Measurements from ENCODE around the gene NR6A1.

NR6A1 gene

GRCh38 chr9:124521142-124521541 is 250.0 kb downstream of the NR6A1 start:
- TF ChIP-seq CTCF (conservative IDR thresholded peaks at IDR 0.05; ENCODE audit: low read depth, low read length) = no peak
- H3K79me2 ChIP-seq (ENCODE audit: insufficient read depth, low read depth) = no peaks in the 10 kb centered on the region
- no peak overlapping the region for H3K4me3 ChIP-seq (IDR thresholded peaks at IDR 0.05; ENCODE audit: insufficient read depth, low read depth, low read length)
- H3K27me3 ChIP-seq (ENCODE audit: insufficient read depth, low read depth) = no peaks in the 10 kb centered on the region
- no peak overlapping the region for H3K27ac ChIP-seq
- H2AFZ ChIP-seq (ENCODE audit: low read depth) = no peak overlapping the region
- H3K36me3 ChIP-seq (ENCODE audit: insufficient read depth) = no peaks in the 10 kb centered on the region
- H3K4me1 ChIP-seq (ENCODE audit: low read depth, poor library complexity, severe bottlenecking) = no peaks in the 10 kb centered on the region
- H3K9ac ChIP-seq = no peak overlapping the region
- no peak overlapping the region for H3K4me2 ChIP-seq
- no peaks in the 10 kb centered on the region for H4K20me1 ChIP-seq (ENCODE audit: insufficient read depth)

- no peaks in the 10 kb centered on the region for H3K36me3 ChIP-seq (ENCODE audit: insufficient read depth)
- H3K4me2 ChIP-seq = no peak overlapping the region
- no peaks in the 10 kb centered on the region for H4K20me1 ChIP-seq (ENCODE audit: insufficient read depth)
- no peak overlapping the region for H3K27ac ChIP-seq
- no peaks in the 10 kb centered on the region for H3K79me2 ChIP-seq (ENCODE audit: insufficient read depth, low read depth)
- H3K27me3 ChIP-seq (ENCODE audit: insufficient read depth, low read depth) = no peaks in the 10 kb centered on the region
- H3K9ac ChIP-seq = no peak overlapping the region
- H3K4me3 ChIP-seq (IDR thresholded peaks at IDR 0.05; ENCODE audit: insufficient read depth, low read depth, low read length) = no peak overlapping the region
- H3K4me1 ChIP-seq (ENCODE audit: low read depth, poor library complexity, severe bottlenecking) = no peaks in the 10 kb centered on the region
- no peak overlapping the region for H2AFZ ChIP-seq (ENCODE audit: low read depth)
- TF ChIP-seq CTCF (conservative IDR thresholded peaks at IDR 0.05; ENCODE audit: low read depth, low read length) = no peak
Observed at GRCh38 chr9:124520206-124520596, 250.9 kb downstream of the NR6A1 start.

GRCh38 chr9:124518116-124518515 is 253.0 kb downstream of the NR6A1 start:
- Histone ChIP-seq H3K4me1 (ENCODE audit: low read depth, poor library complexity, severe bottlenecking) (no peaks in the 10 kb centered on the region), H3K4me3 (IDR thresholded peaks at IDR 0.05; ENCODE audit: insufficient read depth, low read depth, low read length) (no peak overlapping the region), H3K27ac (no peak overlapping the region), H3K79me2 (ENCODE audit: insufficient read depth, low read depth) (no peaks in the 10 kb centered on the region), H3K4me2 (no peak overlapping the region), H4K20me1 (ENCODE audit: insufficient read depth) (no peaks in the 10 kb centered on the region), H3K36me3 (ENCODE audit: insufficient read depth) (no peaks in the 10 kb centered on the region), H3K9ac (no peak overlapping the region), H3K27me3 (ENCODE audit: insufficient read depth, low read depth) (no peaks in the 10 kb centered on the region), H2AFZ (ENCODE audit: low read depth) (no peak overlapping the region)
- TF ChIP-seq CTCF (conservative IDR thresholded peaks at IDR 0.05; ENCODE audit: low read depth, low read length) = no peak

GRCh38 chr9:124517600-124517999 is 253.5 kb downstream of the NR6A1 start:
- H3K9ac ChIP-seq = no peak overlapping the region
- no peak overlapping the region for H3K4me3 ChIP-seq (IDR thresholded peaks at IDR 0.05; ENCODE audit: insufficient read depth, low read depth, low read length)
- no peaks in the 10 kb centered on the region for H4K20me1 ChIP-seq (ENCODE audit: insufficient read depth)
- no peak overlapping the region for H3K4me2 ChIP-seq
- H3K36me3 ChIP-seq (ENCODE audit: insufficient read depth) = no peaks in the 10 kb centered on the region
- H3K79me2 ChIP-seq (ENCODE audit: insufficient read depth, low read depth) = no peaks in the 10 kb centered on the region
- H2AFZ ChIP-seq (ENCODE audit: low read depth) = no peak overlapping the region
- no peak overlapping the region for H3K27ac ChIP-seq
- no peak for TF ChIP-seq CTCF (conservative IDR thresholded peaks at IDR 0.05; ENCODE audit: low read depth, low read length)
- H3K4me1 ChIP-seq (ENCODE audit: low read depth, poor library complexity, severe bottlenecking) = no peaks in the 10 kb centered on the region
- H3K27me3 ChIP-seq (ENCODE audit: insufficient read depth, low read depth) = no peaks in the 10 kb centered on the region

- Histone ChIP-seq H2AFZ (ENCODE audit: low read depth) (no peak overlapping the region), H3K4me2 (no peak overlapping the region), H3K4me1 (ENCODE audit: low read depth, poor library complexity, severe bottlenecking) (no peaks in the 10 kb centered on the region), H3K27ac (no peak overlapping the region), H3K4me3 (IDR thresholded peaks at IDR 0.05; ENCODE audit: insufficient read depth, low read depth, low read length) (no peak overlapping the region), H4K20me1 (ENCODE audit: insufficient read depth) (no peaks in the 10 kb centered on the region), H3K36me3 (ENCODE audit: insufficient read depth) (no peaks in the 10 kb centered on the region), H3K27me3 (ENCODE audit: insufficient read depth, low read depth) (no peaks in the 10 kb centered on the region), H3K9ac (no peak overlapping the region), H3K79me2 (ENCODE audit: insufficient read depth, low read depth) (no peaks in the 10 kb centered on the region)
- no peak for TF ChIP-seq CTCF (conservative IDR thresholded peaks at IDR 0.05; ENCODE audit: low read depth, low read length)
Observed at GRCh38 chr9:124514874-124515273, 256.2 kb downstream of the NR6A1 start.

All from KMS-11 (cell line).